Activated T-cell treated with anti-CD3 and anti-CD28 coated beads for 4 hours (primary cell): ENCODE measurements around the gene OR10H2.
"Not testable (repeated sequence)": the region's sequence is repeated elsewhere in the genome, so short reads cannot be mapped to it uniquely, and the experiment has no call there.

Experiments
- DNase-seq: peaks from one replicate; pipeline ENCODE4 v3.0.0-alpha.2; 2020

The OR10H2 gene, protein sequence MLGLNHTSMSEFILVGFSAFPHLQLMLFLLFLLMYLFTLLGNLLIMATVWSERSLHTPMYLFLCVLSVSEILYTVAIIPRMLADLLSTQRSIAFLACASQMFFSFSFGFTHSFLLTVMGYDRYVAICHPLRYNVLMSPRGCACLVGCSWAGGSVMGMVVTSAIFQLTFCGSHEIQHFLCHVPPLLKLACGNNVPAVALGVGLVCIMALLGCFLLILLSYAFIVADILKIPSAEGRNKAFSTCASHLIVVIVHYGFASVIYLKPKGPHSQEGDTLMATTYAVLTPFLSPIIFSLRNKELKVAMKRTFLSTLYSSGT

DNA sequence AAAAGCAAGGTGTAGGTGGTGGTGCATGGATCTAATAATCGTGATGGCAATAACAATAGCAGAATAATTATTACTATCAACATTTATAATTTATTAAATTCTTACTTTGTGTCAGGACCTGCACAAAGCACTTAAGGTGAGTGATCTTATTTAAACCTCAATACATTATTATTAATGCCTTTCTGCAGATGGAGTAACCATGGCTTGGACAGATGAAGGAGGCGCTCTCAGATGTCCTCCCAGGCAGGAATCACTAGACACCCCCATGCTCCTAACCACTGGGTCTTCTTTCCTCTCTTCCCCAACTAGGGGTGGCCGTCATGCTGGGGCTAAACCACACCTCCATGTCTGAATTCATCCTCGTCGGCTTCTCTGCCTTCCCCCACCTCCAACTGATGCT lies at the start of gene OR10H2:
OR10H2 (plus strand) TSS at position 301 of the 400 bp plus-strand sequence; CDS start at position 321, 20 bp downstream.
- DNase-seq: no peak

DNA sequence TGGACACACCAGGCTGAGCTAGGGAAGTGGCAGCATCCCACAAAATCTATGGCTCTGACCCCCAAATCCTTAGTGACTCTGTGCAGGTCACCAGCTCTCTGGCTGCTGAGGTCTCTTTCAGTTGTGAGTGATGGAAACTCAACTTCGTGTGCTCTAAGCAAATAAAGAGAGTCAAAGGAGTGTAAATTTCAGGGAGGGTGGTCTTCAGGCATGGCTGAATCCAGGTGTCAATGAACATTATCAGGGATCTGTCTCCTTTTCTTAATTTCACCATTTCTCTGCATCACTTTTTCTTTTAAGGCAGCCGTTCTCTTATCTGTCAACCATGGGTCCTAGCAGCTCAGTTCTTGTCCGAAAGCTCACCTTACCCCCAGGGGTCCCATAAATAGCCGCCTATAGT lies 48.7 kb upstream of the OR10H2 start:
- DNase-seq: no peak

DNA sequence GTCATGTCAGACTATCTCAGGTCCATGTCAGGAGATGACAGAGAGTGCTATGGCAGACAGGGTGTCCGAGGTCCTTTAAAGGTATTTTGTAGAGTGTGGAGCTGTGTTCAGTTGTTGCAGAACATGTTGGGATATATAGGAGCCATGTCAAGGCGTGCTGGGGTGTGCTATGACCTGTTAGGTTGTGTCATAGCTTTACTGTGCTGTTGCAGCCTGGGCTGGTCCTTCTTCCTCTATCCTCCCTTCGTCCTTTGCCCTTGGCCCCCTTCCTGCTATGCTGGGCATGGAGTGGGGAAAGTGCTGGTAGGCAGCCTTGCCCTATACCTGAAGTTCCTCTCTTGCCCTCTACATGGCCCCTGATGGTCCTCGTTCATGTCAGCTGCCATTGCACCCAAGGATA lies 48.0 kb upstream of the OR10H2 start:
- not testable (repeated sequence) for DNase-seq

DNA sequence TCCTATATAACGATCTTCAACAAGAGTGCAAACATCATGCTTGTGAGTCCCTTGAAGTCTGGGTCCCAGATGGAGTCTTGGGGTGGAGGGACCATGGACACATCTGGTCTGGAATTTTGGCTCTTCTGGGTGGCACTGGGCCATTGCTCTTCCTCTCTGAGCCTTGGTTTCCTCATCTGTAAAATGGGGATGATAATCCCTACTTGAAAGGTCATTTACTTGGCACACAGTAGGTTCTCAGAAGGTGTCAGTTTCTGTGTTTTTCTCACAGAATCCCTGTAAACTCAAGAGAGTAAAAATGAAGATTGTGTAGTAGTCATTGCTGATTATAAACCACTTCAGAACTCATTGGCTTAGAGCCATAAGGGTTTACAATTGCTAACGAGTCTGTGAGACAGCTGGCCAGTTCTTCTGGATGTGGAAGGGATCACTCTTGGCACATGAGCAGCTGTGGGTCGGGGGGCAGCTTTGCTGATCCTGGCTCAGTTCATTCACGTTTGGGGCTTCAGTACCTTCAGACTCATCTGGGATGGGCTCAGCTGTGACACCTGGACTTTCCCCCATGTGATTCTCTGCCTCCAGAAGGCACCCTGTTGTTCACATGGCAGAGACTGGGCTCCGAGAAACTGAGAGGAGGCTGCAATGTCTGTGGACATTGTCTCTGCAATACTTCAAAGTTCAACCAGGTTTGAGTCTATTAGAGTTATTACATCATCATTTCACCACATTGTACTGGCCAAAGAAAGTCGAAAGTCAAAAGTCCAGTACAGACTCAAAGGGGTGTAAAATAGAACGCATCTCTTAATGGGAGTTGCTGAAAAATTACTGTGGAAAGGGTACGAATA lies 47.1 kb upstream of the OR10H2 start:
- no peak for DNase-seq

DNA sequence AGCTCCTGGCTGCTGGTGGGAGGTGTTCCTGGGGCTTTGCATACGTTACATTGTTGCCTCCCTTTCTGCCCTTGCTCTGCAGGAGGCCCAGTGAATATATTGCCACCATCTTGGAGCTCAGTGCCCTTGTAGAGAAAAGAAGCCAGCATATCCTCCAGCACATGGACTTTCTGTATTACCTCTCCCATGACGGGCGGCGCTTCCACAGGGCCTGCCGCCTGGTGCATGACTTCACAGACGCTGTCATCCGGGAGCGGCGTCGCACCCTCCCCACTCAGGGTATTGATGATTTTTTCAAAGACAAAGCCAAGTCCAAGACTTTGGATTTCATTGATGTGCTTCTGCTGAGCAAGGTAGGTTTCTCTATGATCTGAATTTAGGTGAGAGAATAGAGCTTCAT lies 44.4 kb upstream of the OR10H2 start:
- DNase-seq: no peak

DNA sequence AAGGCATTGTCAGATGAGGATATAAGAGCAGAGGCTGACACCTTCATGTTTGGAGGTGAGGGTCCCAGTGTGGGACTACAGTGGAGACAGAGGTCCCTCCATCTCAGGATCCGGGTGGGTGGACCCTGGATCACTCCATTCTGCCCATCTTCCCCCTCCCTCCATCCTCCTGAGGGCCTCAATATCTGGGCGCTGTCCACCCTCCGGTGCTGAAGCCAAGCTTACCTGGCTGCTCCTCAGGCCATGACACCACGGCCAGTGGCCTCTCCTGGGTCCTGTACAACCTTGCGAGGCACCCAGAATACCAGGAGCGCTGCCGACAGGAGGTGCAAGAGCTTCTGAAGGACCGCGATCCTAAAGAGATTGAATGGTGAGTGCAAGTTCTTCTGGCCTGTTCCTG lies 43.0 kb upstream of the OR10H2 start:
- DNase-seq: no peak

DNA sequence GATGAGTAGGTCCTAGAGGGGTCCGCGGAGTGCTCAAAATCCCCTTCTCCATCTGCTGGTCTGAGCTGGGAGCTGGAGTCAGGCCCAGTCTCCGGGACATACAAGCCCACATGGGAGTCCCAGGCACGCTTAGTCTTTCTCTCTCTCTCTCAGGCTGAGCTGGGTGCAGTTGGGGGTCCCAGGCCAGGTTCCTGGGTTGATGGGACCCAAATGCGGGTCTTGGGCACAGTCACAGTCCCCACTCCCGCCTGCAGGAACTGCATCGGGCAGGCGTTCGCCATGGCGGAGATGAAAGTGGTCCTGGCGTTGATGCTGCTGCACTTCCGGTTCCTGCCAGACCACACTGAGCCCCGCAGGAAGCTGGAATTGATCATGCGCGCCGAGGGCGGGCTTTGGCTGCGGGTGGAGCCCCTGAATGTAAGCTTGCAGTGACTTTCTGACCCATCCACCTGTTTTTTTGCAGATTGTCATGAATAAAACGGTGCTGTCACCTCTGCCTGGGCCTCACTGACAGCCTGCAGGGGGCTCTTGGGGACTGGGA lies 31.1 kb upstream of the OR10H2 start:
- DNase-seq: no peak

DNA sequence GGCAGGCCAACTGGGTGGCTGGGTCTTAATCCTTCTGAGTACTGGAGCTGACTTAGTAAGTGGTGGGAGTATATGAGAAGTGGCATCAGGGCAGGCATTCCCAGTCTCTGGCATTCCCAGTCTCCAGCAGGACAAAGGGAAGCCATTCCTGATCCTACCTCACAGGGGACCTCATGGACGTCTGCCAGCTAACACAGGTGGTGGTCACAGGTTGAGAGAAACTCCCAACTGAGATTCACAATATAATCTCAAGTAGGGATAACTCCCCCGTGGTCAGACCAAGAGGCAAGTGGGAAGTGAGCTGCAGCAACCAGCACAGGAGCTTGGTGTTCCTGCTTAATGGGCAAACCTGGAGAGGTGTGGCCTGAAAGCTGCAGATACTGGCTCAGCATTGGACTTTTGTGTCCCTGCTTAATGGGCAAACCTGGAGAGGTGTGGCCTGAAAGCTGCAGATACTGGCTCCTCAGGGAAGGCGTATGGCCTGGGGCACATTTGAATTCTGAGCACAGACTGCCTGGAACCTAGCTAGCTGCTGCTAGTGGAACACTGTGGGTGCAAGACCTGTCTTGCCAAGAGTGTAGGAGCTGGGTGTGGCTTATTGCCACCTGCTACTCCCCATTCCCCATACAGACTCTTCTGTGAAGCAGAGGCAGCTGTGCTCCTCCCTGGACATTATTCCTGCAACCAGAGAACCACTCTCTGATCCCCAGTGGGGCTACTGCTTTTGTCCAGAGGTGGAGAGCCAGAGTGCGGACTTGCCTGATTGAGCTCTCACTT lies 25.9 kb upstream of the OR10H2 start:
- DNase-seq: no peak

DNA sequence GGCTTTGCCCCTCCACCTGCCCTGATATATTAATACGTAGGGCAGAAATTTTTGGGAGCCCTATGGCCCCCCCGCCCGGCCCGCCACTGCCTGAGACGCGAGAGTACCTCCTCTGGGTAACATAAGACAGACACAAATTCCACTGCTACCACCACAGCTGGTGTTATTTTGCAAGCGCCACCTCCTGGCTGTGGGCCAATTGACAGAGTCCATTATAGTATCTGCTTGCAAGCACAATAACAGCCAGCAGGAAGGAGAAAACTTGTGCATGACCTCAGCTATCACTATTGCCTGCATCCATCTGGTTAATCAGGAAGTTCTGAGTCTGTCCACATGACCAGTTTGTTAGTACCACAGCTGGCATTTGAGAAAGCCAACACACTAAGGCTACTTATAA lies 25.3 kb upstream of the OR10H2 start:
- no peak for DNase-seq

DNA sequence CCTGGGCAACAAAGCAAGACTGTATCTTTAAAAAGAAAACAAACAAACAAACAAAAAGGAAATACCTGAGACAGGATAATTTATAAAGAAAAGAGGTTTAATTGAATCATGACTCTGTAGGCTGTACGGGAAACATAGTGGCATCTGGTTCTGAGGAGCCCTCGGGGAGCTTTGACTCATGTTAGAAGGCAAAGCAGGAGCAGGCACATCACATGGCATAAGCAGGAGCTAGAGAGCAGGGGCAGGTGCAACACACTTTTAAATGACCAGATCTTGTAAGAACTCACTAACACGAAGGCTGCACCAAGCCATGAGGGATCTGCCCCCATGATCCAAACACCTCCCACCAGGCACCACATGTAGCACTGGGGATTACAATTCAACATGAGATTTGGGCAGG lies 13.2 kb upstream of the OR10H2 start:
- no peak for DNase-seq

DNA sequence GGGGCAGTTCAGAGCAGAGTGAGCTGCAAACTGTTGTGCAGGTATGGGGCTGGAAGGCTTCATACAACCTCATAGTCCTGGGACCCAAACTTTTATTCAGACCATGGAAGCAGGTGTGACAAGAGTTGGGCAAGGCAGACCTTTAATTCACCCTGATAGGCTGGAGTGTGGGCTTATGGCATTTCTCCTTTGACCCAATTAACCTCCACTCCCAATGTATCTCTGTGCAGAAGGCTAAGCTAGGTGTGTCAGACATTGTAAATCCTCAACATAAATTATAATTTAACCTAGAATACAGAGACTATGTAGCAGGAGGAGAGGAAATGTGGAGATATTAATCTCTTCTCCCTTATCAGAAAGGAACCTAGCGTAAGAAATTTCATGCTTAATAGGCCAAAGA lies 12.2 kb upstream of the OR10H2 start:
- DNase-seq: no peak

DNA sequence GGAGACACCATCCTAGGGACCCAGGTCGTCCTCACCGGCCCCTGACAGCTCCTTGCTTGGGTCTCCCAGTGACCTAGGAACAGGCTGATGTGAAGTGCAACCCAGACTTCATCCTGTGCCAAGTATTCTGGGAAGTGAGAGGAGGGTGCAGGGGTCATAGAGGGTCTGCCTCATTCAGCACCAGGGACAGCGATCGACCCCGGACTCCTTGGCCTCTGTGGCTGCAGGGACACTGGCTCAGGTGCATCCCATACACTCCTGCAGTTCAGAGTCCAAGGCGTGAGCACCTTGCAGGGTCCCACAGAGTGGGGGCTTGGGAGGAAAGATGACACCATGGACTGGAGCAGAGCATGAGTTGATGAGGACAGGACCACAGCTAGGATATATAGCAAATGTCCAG lies 10.0 kb upstream of the OR10H2 start:
- DNase-seq: no peak

DNA sequence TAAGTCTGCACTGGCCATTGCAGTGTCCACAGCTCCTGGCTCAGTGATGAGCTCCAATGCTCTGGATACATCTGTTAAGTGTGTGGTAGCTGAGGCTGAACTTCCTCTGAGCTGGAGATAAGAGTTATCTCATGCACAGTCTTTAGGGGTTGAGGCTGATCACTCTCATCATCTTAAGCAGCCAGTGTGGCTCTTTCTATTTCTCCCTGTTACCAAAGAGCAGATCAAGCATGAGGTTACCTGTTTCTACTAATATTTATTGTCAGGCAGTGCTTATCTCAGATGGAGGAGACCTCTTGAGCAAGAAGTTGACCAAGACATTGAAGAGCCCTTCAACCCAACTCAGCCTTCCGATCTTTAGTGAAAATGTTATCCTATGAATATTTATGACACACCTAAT lies 6.6 kb upstream of the OR10H2 start:
- DNase-seq: no peak

DNA sequence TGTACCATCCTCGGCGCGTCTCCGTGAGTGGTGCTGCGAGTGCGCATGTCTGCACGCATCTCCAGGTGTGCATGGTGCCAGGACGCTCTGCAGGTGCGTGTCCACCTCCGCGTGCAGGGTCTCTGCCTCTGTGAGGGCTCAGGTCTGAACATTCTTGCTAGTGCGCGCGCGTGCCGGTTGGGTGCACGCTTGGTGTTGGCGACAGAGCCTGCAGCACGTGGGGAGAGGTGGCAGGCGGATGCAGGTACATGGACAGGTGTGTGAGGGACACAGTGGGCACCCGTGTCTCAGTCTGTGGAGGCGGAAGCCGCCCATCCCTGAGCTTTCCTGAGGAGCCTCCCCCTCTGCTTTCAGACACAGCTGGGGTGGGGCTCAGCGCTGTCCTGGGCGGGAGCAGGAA lies 4.9 kb upstream of the OR10H2 start:
- no peak for DNase-seq

DNA sequence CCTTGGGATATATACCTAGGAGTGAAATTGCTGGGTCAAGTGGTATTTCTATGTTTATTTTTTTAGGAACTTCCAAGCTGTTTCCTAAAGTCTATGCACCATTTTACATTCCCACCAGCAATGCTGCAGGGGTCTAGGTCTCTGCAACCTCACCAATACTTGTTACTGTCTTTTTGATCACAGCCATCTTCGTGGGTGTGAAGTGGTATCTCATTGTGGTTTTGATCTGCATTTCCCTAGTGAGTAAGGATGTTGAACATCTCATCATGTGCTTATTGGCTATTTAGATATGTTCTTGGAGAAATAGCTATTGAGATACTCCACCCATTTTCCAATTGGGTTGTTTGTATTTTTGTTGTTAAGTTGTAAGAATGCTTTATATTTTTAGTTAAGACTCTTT lies 2.7 kb downstream of the OR10H2 start:
- no peak for DNase-seq

DNA sequence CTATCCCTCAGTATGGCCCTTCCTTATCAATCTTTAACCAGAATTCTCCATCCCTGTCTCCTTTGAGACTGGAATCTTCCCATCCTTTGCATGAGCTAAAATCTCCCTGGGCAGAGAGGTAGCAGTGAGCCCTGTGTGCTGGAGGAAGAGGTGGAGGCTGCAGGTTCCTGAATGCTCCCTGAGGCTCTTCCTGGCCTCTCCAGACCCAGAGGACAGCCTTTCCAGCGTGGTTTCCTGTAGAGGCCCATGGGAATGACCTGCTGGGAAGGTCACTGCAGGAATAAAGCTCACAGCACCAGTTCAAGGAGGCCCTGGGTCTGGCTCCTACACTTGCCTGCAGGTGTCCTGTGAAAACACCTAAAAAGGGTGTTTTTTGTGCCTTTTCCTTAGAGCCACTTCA lies 4.6 kb downstream of the OR10H2 start:
- DNase-seq: no peak

DNA sequence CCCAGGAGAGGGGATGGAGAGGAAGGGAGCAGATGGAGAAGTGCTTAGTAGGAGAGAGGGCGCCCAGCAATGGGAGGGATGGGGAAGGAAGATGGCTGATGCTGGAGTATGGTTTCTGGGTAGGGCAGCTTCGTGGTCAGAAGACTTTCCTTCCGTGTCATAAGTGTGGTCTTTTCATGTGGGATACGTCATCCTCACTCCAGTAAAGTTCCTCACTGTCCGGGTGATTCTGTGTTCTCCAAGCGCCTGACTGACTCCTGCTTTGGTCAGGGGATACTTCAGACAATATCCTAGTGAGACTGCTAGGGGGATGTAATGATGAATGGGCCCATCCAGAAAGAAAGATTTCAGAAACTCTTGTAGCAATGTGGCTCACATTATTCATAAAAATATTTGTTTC lies 6.1 kb downstream of the OR10H2 start:
- no peak for DNase-seq

DNA sequence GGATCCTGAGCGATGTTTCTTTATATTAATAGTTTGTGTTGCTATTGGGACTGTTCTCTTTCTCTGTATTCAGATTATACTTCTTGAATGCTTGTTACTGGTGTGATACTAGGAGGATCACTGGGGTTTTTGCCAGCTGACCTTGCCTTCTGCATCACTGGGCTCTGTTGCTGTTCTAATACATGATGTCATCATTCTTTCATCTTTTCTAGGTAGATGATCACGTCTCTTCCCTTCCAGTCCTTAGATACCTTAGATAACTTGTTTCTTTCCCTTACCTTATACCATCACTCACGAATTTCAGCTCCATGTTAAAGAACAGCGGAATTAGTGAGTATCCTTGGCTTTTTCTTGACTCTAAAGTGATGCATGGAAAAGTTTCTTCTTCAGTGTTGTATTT lies 9.9 kb downstream of the OR10H2 start, which contains the start of gene OR10H3:
OR10H3 (plus strand) TSS at position 264 of the 400 bp plus-strand sequence. CDS start 3,408 bp downstream, outside the sequence.
- no peak for DNase-seq

DNA sequence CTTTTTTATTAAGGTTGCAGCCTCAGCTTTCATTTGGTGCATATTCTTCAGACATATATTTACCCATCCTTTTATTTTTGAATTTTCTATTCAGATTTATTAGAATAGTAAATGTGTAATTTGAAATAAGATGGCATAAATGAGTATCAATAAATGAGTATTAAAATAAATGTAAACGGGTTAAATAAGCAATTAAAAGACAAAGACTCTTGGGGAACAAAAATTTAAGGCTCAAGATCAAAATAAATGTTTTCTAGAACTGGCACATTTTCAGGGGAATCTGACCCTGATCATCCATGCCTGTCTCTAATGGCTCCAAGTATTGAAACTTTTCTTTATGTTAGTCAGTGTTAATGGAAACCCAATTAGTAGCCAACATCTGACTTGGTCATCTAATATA lies 13.0 kb downstream of the OR10H2 start:
- DNase-seq: no peak

DNA sequence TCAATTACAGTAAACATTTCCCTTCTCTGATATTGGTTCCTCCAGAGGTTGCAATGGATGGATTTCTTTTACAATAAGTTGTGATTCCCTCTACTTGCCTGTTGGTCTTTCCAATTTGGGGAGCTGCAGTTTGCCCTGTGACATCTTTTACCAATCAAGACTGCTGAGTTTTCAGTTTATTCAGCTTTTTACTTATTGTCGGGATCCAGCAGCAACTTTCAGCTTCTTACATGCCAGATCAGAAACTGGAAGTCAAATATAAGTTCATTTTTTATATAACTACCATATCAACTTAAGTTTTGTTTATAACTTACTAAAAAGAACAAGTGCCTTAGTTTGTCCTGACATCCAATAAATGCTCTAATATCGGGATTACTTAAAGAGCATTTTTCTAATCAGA lies 20.4 kb downstream of the OR10H2 start:
- no peak for DNase-seq

DNA sequence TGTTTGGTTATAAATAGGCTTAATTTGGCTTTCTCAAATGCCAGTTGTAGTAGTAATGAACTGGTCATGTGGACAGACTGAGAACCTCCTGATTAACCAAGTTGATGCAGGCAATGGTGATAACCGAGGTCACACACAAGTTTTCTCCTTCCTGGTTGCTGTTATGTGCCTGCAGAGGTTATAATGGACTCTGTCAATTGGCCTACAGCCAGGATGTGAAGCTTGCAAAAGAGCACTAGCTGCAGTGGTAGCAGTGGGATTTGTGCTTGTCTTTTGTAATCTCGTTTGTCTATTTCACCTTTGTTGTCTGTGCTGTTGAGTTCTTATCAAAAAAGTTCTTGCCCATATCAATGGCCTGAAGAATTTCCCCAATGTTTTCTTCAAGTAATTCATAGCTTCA lies 30.6 kb downstream of the OR10H2 start:
- DNase-seq: no peak

DNA sequence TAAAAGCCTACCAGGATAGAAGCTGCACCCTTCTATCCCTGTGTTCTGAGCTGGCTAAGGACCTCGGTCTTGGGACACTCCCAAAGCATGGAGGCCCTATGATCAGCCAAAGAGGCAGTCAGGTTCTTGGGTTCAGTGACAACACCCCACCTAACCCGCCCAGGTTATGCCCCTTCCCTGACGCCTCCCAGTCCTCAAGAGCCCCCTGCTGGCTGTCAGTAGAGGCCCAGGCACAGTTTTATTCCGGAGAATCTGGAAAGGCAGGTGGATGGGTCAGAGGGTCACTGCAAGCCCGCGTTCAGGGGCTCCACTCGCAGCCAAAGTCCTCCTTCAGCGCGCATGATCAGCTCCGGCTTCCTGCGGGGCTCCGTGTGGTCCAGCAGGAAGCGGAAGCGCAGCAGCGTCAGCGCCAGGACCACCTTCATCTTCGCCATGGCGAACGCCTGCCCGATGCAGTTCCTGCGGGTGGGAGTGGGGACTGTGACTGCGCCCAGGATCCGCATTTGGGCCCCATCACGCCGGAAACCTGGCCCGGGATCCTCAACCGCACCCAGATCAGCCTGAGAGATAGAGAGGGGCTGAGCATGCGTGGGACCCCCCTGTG lies 32.2 kb downstream of the OR10H2 start:
- DNase-seq: no peak

DNA sequence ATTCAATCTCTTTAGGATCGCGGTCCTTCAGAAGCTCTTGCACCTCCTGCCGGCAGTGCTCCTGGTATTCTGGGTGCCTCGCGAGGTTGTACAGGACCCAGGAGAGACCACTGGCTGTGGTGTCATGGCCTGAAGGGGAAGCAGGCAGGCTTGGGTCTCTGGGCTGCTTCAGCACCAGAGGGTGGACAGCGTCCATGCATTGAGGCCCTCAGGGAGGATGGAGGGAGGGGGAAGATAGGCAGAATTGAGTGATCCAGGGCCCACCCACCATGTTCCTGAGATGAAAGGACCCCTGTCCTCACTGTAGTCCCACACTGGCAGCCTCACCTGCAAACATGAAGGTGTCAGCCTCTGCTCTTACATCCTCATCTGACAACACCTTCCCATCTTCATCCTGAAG lies 41.8 kb downstream of the OR10H2 start:
- no peak for DNase-seq
